ENCODE measurements around the gene SECTM1. TPM values are rescaled to one million over a fixed set of nuclear protein-coding genes. Genes with fewer than 3 reads are reported as not detected.

SECTM1 gene
- total and polyA plus RNA-seq, 4 donors: 4.5 to 22.5 (median 12.8) TPM

- DNase-seq (no peak), ATAC-seq (ENCODE audit: low FRiP score) (no peak)
- Histone ChIP-seq H3K36me3 (ENCODE audit: control insufficient read depth in 1 of 2, insufficient read depth in 2 of 2, low read length in 1 of 2) (no peaks in the 10 kb centered on the region), H3K27ac (ENCODE audit: low read depth in 1 of 2, low read length in 2 of 2) (no peak within 1 kb of the TSS), H3K9me3 (ENCODE audit: control insufficient read depth, low read length) (no peaks in the 10 kb centered on the region), H3K4me1 (ENCODE audit: control insufficient read depth in 1 of 2, insufficient read depth in 2 of 2, low read length in 2 of 2) (no peaks in the 10 kb centered on the region), H3K4me3 (ENCODE audit: low read length in 2 of 2) (no peak within 1 kb of the TSS), H3K27me3 (ENCODE audit: control insufficient read depth in 1 of 2, insufficient read depth in 2 of 2, low read length in 1 of 2) (no peaks in the 10 kb centered on the region)
- intact Hi-C loops (cut with DNase I): loop anchor here (10.0 kb wide), 2 partner anchors 196 to 406 kb away; no protein-coding TSS in a partner anchor
- WGBS, 2 donors: 74 to 76% methylated on average over 21 of the region's 21 CpGs
Observed at GRCh38 chr17:82358465-82359350, 25.1 kb upstream of the SECTM1 start, which contains the start of gene TEX19. TSS of gene TEX19 (plus strand) at chr17:82359247. CDS start at chr17:82362151, 2,904 bp downstream.

- H3K27ac ChIP-seq (ENCODE audit: low read depth in 1 of 2, low read length in 2 of 2): no peak overlapping the region
- H3K36me3 ChIP-seq (ENCODE audit: control insufficient read depth in 1 of 2, insufficient read depth in 2 of 2, low read length in 1 of 2): no peaks in the 10 kb centered on the region
- 84% methylated on average over 2 of the region's 2 CpGs for WGBS, 2 donors
- no peak overlapping the region for H3K4me3 ChIP-seq (ENCODE audit: low read length in 2 of 2)
- DNase-seq (no peak), ATAC-seq (ENCODE audit: low FRiP score) (peak; percentile 11)
- no peaks in the 10 kb centered on the region for H3K9me3 ChIP-seq (ENCODE audit: control insufficient read depth, low read length)
- intact Hi-C loops (cut with DNase I): loop anchor here (10.0 kb wide), 2 partner anchors 197 to 407 kb away; no protein-coding TSS in a partner anchor
- H3K27me3 ChIP-seq (ENCODE audit: control insufficient read depth in 1 of 2, insufficient read depth in 2 of 2, low read length in 1 of 2): no peaks in the 10 kb centered on the region
- H3K4me1 ChIP-seq (ENCODE audit: control insufficient read depth in 1 of 2, insufficient read depth in 2 of 2, low read length in 2 of 2): no peaks in the 10 kb centered on the region
Observed at GRCh38 chr17:82357394-82357793, 23.8 kb upstream of the SECTM1 start.

- intact Hi-C loops (cut with DNase I): loop anchor here (10.0 kb wide), 2 partner anchors 198 to 408 kb away; no protein-coding TSS in a partner anchor
- Histone ChIP-seq H3K9me3 (ENCODE audit: control insufficient read depth, low read length) (no peaks in the 10 kb centered on the region), H3K36me3 (ENCODE audit: control insufficient read depth in 1 of 2, insufficient read depth in 2 of 2, low read length in 1 of 2) (no peaks in the 10 kb centered on the region), H3K27ac (ENCODE audit: low read depth in 1 of 2, low read length in 2 of 2) (no peak overlapping the region), H3K27me3 (ENCODE audit: control insufficient read depth in 1 of 2, insufficient read depth in 2 of 2, low read length in 1 of 2) (no peaks in the 10 kb centered on the region), H3K4me1 (ENCODE audit: control insufficient read depth in 1 of 2, insufficient read depth in 2 of 2, low read length in 2 of 2) (no peaks in the 10 kb centered on the region), H3K4me3 (ENCODE audit: low read length in 2 of 2) (no peak overlapping the region)
- WGBS, 2 donors: 72 to 78% methylated on average over 19 to 20 of the region's 20 CpGs
- ATAC-seq (ENCODE audit: low FRiP score) (peak; percentile 50), DNase-seq (no peak)
Observed at GRCh38 chr17:82356845-82357355, 23.3 kb upstream of the SECTM1 start.

GRCh38 chr17:82355770-82356427 lies 22.3 kb upstream of the SECTM1 start:
- 20 to 27% methylated on average over 11 of the region's 11 CpGs for WGBS, 2 donors
- Histone ChIP-seq H3K4me3 (ENCODE audit: low read length in 2 of 2) (no peak overlapping the region), H3K27me3 (ENCODE audit: control insufficient read depth in 1 of 2, insufficient read depth in 2 of 2, low read length in 1 of 2) (no peaks in the 10 kb centered on the region), H3K9me3 (ENCODE audit: control insufficient read depth, low read length) (no peaks in the 10 kb centered on the region), H3K27ac (ENCODE audit: low read depth in 1 of 2, low read length in 2 of 2) (no peak overlapping the region), H3K4me1 (ENCODE audit: control insufficient read depth in 1 of 2, insufficient read depth in 2 of 2, low read length in 2 of 2) (no peaks in the 10 kb centered on the region), H3K36me3 (ENCODE audit: control insufficient read depth in 1 of 2, insufficient read depth in 2 of 2, low read length in 1 of 2) (no peaks in the 10 kb centered on the region)
- ATAC-seq (ENCODE audit: low FRiP score) (no peak), DNase-seq (no peak)
- intact Hi-C loops (cut with DNase I): loop anchor here (10.0 kb wide), 2 partner anchors 199 to 409 kb away; no protein-coding TSS in a partner anchor

GRCh38 chr17:82354804-82355308 lies 21.3 kb upstream of the SECTM1 start:
- no peaks in the 10 kb centered on the region for H3K36me3 ChIP-seq (ENCODE audit: control insufficient read depth in 1 of 2, insufficient read depth in 2 of 2, low read length in 1 of 2)
- H3K27me3 ChIP-seq (ENCODE audit: control insufficient read depth in 1 of 2, insufficient read depth in 2 of 2, low read length in 1 of 2): no peaks in the 10 kb centered on the region
- ATAC-seq (ENCODE audit: low FRiP score) (no peak), DNase-seq (peak in 1 of 2 donors; percentile 58)
- no peak overlapping the region for H3K4me3 ChIP-seq (ENCODE audit: low read length in 2 of 2)
- WGBS, 2 donors: 94% methylated on average over 7 of the region's 7 CpGs
- intact Hi-C loops (cut with DNase I): loop anchor here (5.0 to 10.0 kb wide), 5 partner anchors 137 to 422 kb away; no protein-coding TSS in a partner anchor
- H3K27ac ChIP-seq (ENCODE audit: low read depth in 1 of 2, low read length in 2 of 2): no peak overlapping the region
- H3K9me3 ChIP-seq (ENCODE audit: control insufficient read depth, low read length): no peaks in the 10 kb centered on the region
- no peaks in the 10 kb centered on the region for H3K4me1 ChIP-seq (ENCODE audit: control insufficient read depth in 1 of 2, insufficient read depth in 2 of 2, low read length in 2 of 2)

GRCh38 chr17:82353484-82353883 lies 19.9 kb upstream of the SECTM1 start:
- Histone ChIP-seq H3K36me3 (ENCODE audit: control insufficient read depth in 1 of 2, insufficient read depth in 2 of 2, low read length in 1 of 2) (no peaks in the 10 kb centered on the region), H3K4me3 (ENCODE audit: low read length in 2 of 2) (no peak overlapping the region), H3K27ac (ENCODE audit: low read depth in 1 of 2, low read length in 2 of 2) (no peak overlapping the region), H3K27me3 (ENCODE audit: control insufficient read depth in 1 of 2, insufficient read depth in 2 of 2, low read length in 1 of 2) (no peaks in the 10 kb centered on the region), H3K9me3 (ENCODE audit: control insufficient read depth, low read length) (no peaks in the 10 kb centered on the region), H3K4me1 (ENCODE audit: control insufficient read depth in 1 of 2, insufficient read depth in 2 of 2, low read length in 2 of 2) (no peaks in the 10 kb centered on the region)
- 89 to 93% methylated on average over 8 of the region's 8 CpGs for WGBS, 2 donors
- DNase-seq (no peak), ATAC-seq (ENCODE audit: low FRiP score) (no peak)
- intact Hi-C loops (cut with DNase I): loop anchor here (5.0 to 10.0 kb wide), 5 partner anchors 139 to 424 kb away; no protein-coding TSS in a partner anchor

GRCh38 chr17:82351713-82352488 lies 18.3 kb upstream of the SECTM1 start:
- Histone ChIP-seq H3K27ac (ENCODE audit: low read depth in 1 of 2, low read length in 2 of 2) (no peak overlapping the region), H3K4me1 (ENCODE audit: control insufficient read depth in 1 of 2, insufficient read depth in 2 of 2, low read length in 2 of 2) (no peaks in the 10 kb centered on the region), H3K36me3 (ENCODE audit: control insufficient read depth in 1 of 2, insufficient read depth in 2 of 2, low read length in 1 of 2) (no peaks in the 10 kb centered on the region), H3K27me3 (ENCODE audit: control insufficient read depth in 1 of 2, insufficient read depth in 2 of 2, low read length in 1 of 2) (no peaks in the 10 kb centered on the region), H3K4me3 (ENCODE audit: low read length in 2 of 2) (no peak overlapping the region), H3K9me3 (ENCODE audit: control insufficient read depth, low read length) (no peaks in the 10 kb centered on the region)
- 33 to 38% methylated on average over 25 to 26 of the region's 26 CpGs for WGBS, 2 donors
- intact Hi-C loops (cut with DNase I): loop anchor here (1.0 to 10.0 kb wide), 7 partner anchors 62 to 425 kb away; no protein-coding TSS in a partner anchor
- DNase-seq: peak; percentile 88 to 93
- peak; percentile 84 for ATAC-seq (ENCODE audit: low FRiP score)

All from aorta (tissue), 5 donors.